ENCODE data around the gene ULBP2.

The ULBP2 gene

GRCh38 chr6:149904661-149905370, 37.0 kb upstream of the ULBP2 start:
- no peaks in the 10 kb centered on the region for H3K79me2 ChIP-seq (ENCODE audit: insufficient read depth, low read depth)
- H3K27ac ChIP-seq, result no peak overlapping the region
- TF ChIP-seq, protein P1, sequence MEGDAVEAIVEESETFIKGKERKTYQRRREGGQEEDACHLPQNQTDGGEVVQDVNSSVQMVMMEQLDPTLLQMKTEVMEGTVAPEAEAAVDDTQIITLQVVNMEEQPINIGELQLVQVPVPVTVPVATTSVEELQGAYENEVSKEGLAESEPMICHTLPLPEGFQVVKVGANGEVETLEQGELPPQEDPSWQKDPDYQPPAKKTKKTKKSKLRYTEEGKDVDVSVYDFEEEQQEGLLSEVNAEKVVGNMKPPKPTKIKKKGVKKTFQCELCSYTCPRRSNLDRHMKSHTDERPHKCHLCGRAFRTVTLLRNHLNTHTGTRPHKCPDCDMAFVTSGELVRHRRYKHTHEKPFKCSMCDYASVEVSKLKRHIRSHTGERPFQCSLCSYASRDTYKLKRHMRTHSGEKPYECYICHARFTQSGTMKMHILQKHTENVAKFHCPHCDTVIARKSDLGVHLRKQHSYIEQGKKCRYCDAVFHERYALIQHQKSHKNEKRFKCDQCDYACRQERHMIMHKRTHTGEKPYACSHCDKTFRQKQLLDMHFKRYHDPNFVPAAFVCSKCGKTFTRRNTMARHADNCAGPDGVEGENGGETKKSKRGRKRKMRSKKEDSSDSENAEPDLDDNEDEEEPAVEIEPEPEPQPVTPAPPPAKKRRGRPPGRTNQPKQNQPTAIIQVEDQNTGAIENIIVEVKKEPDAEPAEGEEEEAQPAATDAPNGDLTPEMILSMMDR (conservative IDR thresholded peaks at IDR 0.05; ENCODE audit: low read depth, low read length), result no peak
- no peaks in the 10 kb centered on the region for H3K36me3 ChIP-seq (ENCODE audit: insufficient read depth)
- H2AFZ ChIP-seq (ENCODE audit: low read depth), result no peak overlapping the region
- H3K4me2 ChIP-seq, result no peak overlapping the region
- H3K4me1 ChIP-seq (ENCODE audit: low read depth, poor library complexity, severe bottlenecking), result no peaks in the 10 kb centered on the region
- H3K9ac ChIP-seq, result no peak overlapping the region
- no peaks in the 10 kb centered on the region for H4K20me1 ChIP-seq (ENCODE audit: insufficient read depth)
- no peak overlapping the region for H3K4me3 ChIP-seq (IDR thresholded peaks at IDR 0.05; ENCODE audit: insufficient read depth, low read depth, low read length)
- H3K27me3 ChIP-seq (ENCODE audit: insufficient read depth, low read depth), result peaks cover 17% of the 10 kb centered on the region; the same call in 1 of the 2 replicates

- H3K27me3 ChIP-seq (ENCODE audit: insufficient read depth, low read depth), result peaks cover 17% of the 10 kb centered on the region; the same call in 1 of the 2 replicates
- H4K20me1 ChIP-seq (ENCODE audit: insufficient read depth), result no peaks in the 10 kb centered on the region
- H3K4me1 ChIP-seq (ENCODE audit: low read depth, poor library complexity, severe bottlenecking), result no peaks in the 10 kb centered on the region
- H3K27ac ChIP-seq, result no peak overlapping the region
- H3K4me3 ChIP-seq (IDR thresholded peaks at IDR 0.05; ENCODE audit: insufficient read depth, low read depth, low read length), result no peak overlapping the region
- H2AFZ ChIP-seq (ENCODE audit: low read depth), result no peak overlapping the region
- no peaks in the 10 kb centered on the region for H3K36me3 ChIP-seq (ENCODE audit: insufficient read depth)
- H3K4me2 ChIP-seq, result no peak overlapping the region
- no peak overlapping the region for H3K9ac ChIP-seq
- TF ChIP-seq, protein P1 (conservative IDR thresholded peaks at IDR 0.05; ENCODE audit: low read depth, low read length), result no peak
- no peaks in the 10 kb centered on the region for H3K79me2 ChIP-seq (ENCODE audit: insufficient read depth, low read depth)
These were observed 36.4 kb upstream of the ULBP2 start for GRCh38 chr6:149905371-149905910.

DNA sequence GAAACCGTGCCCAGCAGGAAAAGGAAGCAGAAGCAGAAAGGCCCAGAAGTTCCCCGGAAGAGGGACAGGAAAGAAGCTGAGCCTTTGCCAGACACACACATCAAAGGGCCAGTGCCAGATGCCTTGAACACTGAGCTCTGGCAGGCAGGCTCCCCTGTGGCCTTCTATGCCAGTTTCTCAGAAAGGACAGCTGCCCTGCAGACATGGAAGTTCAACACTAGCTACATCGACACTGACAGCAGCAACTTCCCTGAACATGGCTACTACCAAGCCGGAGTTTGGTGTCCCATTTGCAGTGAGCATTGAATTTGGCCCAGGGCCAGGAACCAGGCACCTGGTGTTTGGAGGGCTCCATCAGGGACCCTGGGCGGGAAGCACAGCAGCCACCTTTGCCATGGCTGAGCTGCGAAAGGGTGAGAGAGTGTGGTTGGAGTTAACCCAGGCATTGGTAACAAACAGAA, 35.9 kb upstream of the ULBP2 start:
- Histone ChIP-seq H3K36me3 (ENCODE audit: insufficient read depth) (no peaks in the 10 kb centered on the region), H3K9ac (no peak overlapping the region), H3K27me3 (ENCODE audit: insufficient read depth, low read depth) (peaks cover 22% of the 10 kb centered on the region; the same call in 1 of the 2 replicates), H4K20me1 (ENCODE audit: insufficient read depth) (no peaks in the 10 kb centered on the region), H3K79me2 (ENCODE audit: insufficient read depth, low read depth) (no peaks in the 10 kb centered on the region), H2AFZ (ENCODE audit: low read depth) (no peak overlapping the region), H3K4me3 (IDR thresholded peaks at IDR 0.05; ENCODE audit: insufficient read depth, low read depth, low read length) (no peak overlapping the region), H3K4me2 (no peak overlapping the region), H3K27ac (no peak overlapping the region), H3K4me1 (ENCODE audit: low read depth, poor library complexity, severe bottlenecking) (no peaks in the 10 kb centered on the region)
- TF ChIP-seq, protein P1 (conservative IDR thresholded peaks at IDR 0.05; ENCODE audit: low read depth, low read length), result no peak

GRCh38 chr6:149906405-149906804, 35.4 kb upstream of the ULBP2 start:
- no peak overlapping the region for H3K27ac ChIP-seq
- no peaks in the 10 kb centered on the region for H3K4me1 ChIP-seq (ENCODE audit: low read depth, poor library complexity, severe bottlenecking)
- H3K36me3 ChIP-seq (ENCODE audit: insufficient read depth), result no peaks in the 10 kb centered on the region
- no peak overlapping the region for H3K9ac ChIP-seq
- TF ChIP-seq, protein P1 (conservative IDR thresholded peaks at IDR 0.05; ENCODE audit: low read depth, low read length), result no peak
- H4K20me1 ChIP-seq (ENCODE audit: insufficient read depth), result no peaks in the 10 kb centered on the region
- H3K27me3 ChIP-seq (ENCODE audit: insufficient read depth, low read depth), result peaks cover 27% of the 10 kb centered on the region
- H2AFZ ChIP-seq (ENCODE audit: low read depth), result no peak overlapping the region
- H3K4me3 ChIP-seq (IDR thresholded peaks at IDR 0.05; ENCODE audit: insufficient read depth, low read depth, low read length), result no peak overlapping the region
- H3K4me2 ChIP-seq, result no peak overlapping the region
- no peaks in the 10 kb centered on the region for H3K79me2 ChIP-seq (ENCODE audit: insufficient read depth, low read depth)

All from KMS-11 (cell line).